Measurements from ENCODE around the gene ARRDC1.
A peak's percentile ranks its signal among the peaks of the same experiment; 100 is the strongest.
"Not testable (repeated sequence)": the region's sequence is repeated elsewhere in the genome, so short reads cannot be mapped to it uniquely, and the experiment has no call there.

The ARRDC1 gene

GRCh38 chr9:137613259-137613658 lies 7.8 kb downstream of the ARRDC1 start:
- DNase-seq (ENCODE audit: low spot score) = no peak

GRCh38 chr9:137613738-137614523 lies 8.4 kb downstream of the ARRDC1 start:
- no peak for DNase-seq (ENCODE audit: low spot score)

- no peak for DNase-seq (ENCODE audit: low spot score)
Observed at GRCh38 chr9:137614631-137615386, 9.3 kb downstream of the ARRDC1 start.

GRCh38 chr9:137615387-137615871 lies 9.9 kb downstream of the ARRDC1 start:
- DNase-seq (ENCODE audit: low spot score) = no peak

- DNase-seq (ENCODE audit: low spot score) = peak; percentile 99
Observed at GRCh38 chr9:137618105-137619067, 12.9 kb downstream of the ARRDC1 start, which contains the start of gene EHMT1. Gene EHMT1, plus strand, starts transcription at chr9:137619005. Its CDS starts 24 bp downstream, at chr9:137619029.

- DNase-seq (ENCODE audit: low spot score) = peak; percentile 58
Observed at GRCh38 chr9:137619240-137620047, 14.0 kb downstream of the ARRDC1 start.

GRCh38 chr9:137620048-137620405 lies 14.5 kb downstream of the ARRDC1 start:
- no peak for DNase-seq (ENCODE audit: low spot score)

GRCh38 chr9:137620581-137620980 lies 15.1 kb downstream of the ARRDC1 start:
- no peak for DNase-seq (ENCODE audit: low spot score)

GRCh38 chr9:137621131-137621757 lies 15.8 kb downstream of the ARRDC1 start:
- DNase-seq (ENCODE audit: low spot score) = no peak

GRCh38 chr9:137622211-137622610 lies 16.7 kb downstream of the ARRDC1 start:
- DNase-seq (ENCODE audit: low spot score) = not testable (repeated sequence)

- no peak for DNase-seq (ENCODE audit: low spot score)
Observed at GRCh38 chr9:137626464-137626863, 21.0 kb downstream of the ARRDC1 start.

GRCh38 chr9:137627406-137627805 lies 21.9 kb downstream of the ARRDC1 start:
- not testable (repeated sequence) for DNase-seq (ENCODE audit: low spot score)

- DNase-seq (ENCODE audit: low spot score) = no peak
Observed at GRCh38 chr9:137630126-137630525, 24.6 kb downstream of the ARRDC1 start.

- DNase-seq (ENCODE audit: low spot score) = no peak
Observed at GRCh38 chr9:137630679-137631078, 25.2 kb downstream of the ARRDC1 start.

GRCh38 chr9:137631345-137632229 lies 26.1 kb downstream of the ARRDC1 start:
- DNase-seq (ENCODE audit: low spot score) = no peak

GRCh38 chr9:137632230-137633161 lies 27.0 kb downstream of the ARRDC1 start:
- peak; percentile 31 for DNase-seq (ENCODE audit: low spot score)

GRCh38 chr9:137634016-137634415 lies 28.5 kb downstream of the ARRDC1 start:
- DNase-seq (ENCODE audit: low spot score) = no peak

GRCh38 chr9:137638680-137639079 lies 33.2 kb downstream of the ARRDC1 start:
- DNase-seq (ENCODE audit: low spot score) = no peak

Measured in GM03348 (cell line).